Suprapubic skin (tissue), 4 donors: ENCODE measurements around the gene LIMA1. TPM values are rescaled to one million over a fixed set of nuclear protein-coding genes. Genes with fewer than 3 reads are reported as not detected.
A peak's percentile ranks its signal among the peaks of the same experiment; 100 is the strongest.

Experiments
- DNase-seq, 2 donors: peaks; one replicate each; pipeline ENCODE4 v3.0.0-alpha.2; 2019; ENCODE audit warnings: low spot score in 2 of 2
- H3K27ac ChIP-seq: fragments of 200-600 bp; sonication (generic); one replicate; pipeline ENCODE4 v1.5.1; 2019
- H3K27me3 ChIP-seq: fragments of 200-600 bp; sonication (generic); one replicate; pipeline ENCODE4 v1.5.1; 2019
- H3K36me3 ChIP-seq: fragments of 200-600 bp; sonication (generic); one replicate; pipeline ENCODE4 v1.5.1; 2019
- H3K4me1 ChIP-seq: fragments of 200-600 bp; sonication (generic); one replicate; pipeline ENCODE4 v1.5.1; 2019
- H3K4me3 ChIP-seq: fragments of 200-600 bp; sonication (generic); one replicate; pipeline ENCODE4 v1.5.1; 2019; ENCODE audit warnings: mild to moderate bottlenecking
- H3K9me3 ChIP-seq: fragments of 200-600 bp; sonication (generic); one replicate; pipeline ENCODE4 v1.5.1; 2019
- CTCF ChIP-seq, 2 donors: fragments of 200-600 bp in 1 of 2; fragments of 450-650 bp in 1 of 2; sonication (generic) in 1 of 2; IDR thresholded peaks; one replicate each; pipeline ENCODE4 v1.5.1; 2016 to 2019; ENCODE audit warnings: antibody characterized with exemption in 2 of 2, mild to moderate bottlenecking in 1 of 2, moderate library complexity in 1 of 2
- EP300 ChIP-seq: sonication (generic); formaldehyde crosslinking; IDR thresholded peaks from one replicate; pipeline ENCODE4 v1.6.1; 2017; ENCODE audit warnings: antibody characterized with exemption
- POLR2A ChIP-seq, 2 donors: fragments of 450-650 bp; IDR thresholded peaks; one replicate each; pipeline ENCODE4 v1.6.1; 2017; ENCODE audit warnings: antibody characterized with exemption in 2 of 2, mild to moderate bottlenecking in 2 of 2, moderate library complexity in 2 of 2
- POLR2AphosphoS5 ChIP-seq, 3 donors: sonication (generic); formaldehyde crosslinking; IDR thresholded peaks; one replicate each; pipeline ENCODE4 v1.6.1; 2017; ENCODE audit warnings: antibody characterized with exemption in 3 of 3
- WGBS: methylation state at CpG from one replicate; pipeline ENCODE4 v1.1.5; 2018; 5-methylcytosine and 5-hydroxymethylcytosine counted together
- total RNA-seq, 4 donors: library from RNA; depleted of rRNA; stranded (reverse); fragments of >200 nt; gene quantifications; one replicate each; pipeline ENCODE4 v1.1.0, GENCODE V29; 2016

Gene LIMA1
- total RNA-seq, 4 donors from 2014 or later = 66.6 to 105 (median 89.6) TPM

GRCh38 chr12:50217202-50217601 is 66.1 kb downstream of the LIMA1 start:
- H3K4me1 ChIP-seq = peaks cover 60% of the 10 kb centered on the region
- WGBS = 79% methylated on average over 1 of the region's 1 CpG
- no peaks in the 10 kb centered on the region for H3K36me3 ChIP-seq
- TF ChIP-seq POLR2AphosphoS5 (IDR thresholded peaks at IDR 0.05) = no peak
- H3K27ac ChIP-seq = no peak overlapping the region
- H3K27me3 ChIP-seq = no peaks in the 10 kb centered on the region
- H3K4me3 ChIP-seq = no peak overlapping the region
- no peaks in the 10 kb centered on the region for H3K9me3 ChIP-seq
- no peak for DNase-seq

DNA sequence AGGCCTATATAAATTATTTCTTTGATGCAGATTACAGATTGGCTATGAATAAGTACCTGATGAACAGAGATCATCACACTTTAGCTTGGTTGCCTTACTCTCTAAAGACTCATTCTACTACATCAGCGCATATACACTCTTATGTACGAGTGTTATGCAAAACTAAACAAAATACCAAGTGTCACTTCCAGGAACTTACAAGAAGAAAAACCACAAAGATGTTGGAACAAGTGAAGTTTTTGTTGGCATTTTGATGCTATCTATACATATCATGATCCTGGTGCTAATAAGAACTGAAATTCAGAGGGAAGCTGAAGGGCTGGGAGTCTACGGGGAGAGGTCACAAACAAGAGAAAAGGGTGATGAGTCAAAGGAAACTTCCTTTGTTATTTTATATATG is 68.3 kb downstream of the LIMA1 start:
- H3K4me1 ChIP-seq = peaks cover 60% of the 10 kb centered on the region
- TF ChIP-seq EP300 (no peak), POLR2A (IDR thresholded peaks at IDR 0.05) (no peak), POLR2AphosphoS5 (IDR thresholded peaks at IDR 0.05) (no peak), CTCF (IDR thresholded peaks at IDR 0.05) (no peak)
- WGBS = 68% methylated on average over 3 of the region's 3 CpGs

DNA sequence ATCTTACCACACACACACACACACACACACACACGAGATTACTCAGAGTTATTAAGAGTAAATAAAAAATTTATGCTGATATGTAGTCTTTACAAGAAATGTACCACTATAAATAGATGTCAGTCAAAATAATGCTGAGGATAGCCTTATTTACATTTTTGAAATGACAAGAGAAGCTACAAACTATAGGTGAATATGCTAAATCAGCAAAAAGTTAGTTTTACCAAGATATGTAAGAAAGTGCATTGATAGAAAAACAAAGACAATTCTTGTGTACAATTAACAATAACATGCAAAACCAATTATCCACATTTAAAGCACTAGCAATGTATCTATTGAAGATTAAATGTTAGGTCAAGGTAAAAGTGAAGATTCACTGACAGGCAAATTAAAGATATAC is 69.3 kb downstream of the LIMA1 start:
- no peaks in the 10 kb centered on the region for H3K27me3 ChIP-seq
- peaks cover 51% of the 10 kb centered on the region for H3K4me1 ChIP-seq
- no peak for DNase-seq
- no peak overlapping the region for H3K4me3 ChIP-seq
- H3K36me3 ChIP-seq = no peaks in the 10 kb centered on the region
- TF ChIP-seq CTCF (IDR thresholded peaks at IDR 0.05) = no peak
- no peak for TF ChIP-seq POLR2AphosphoS5 (IDR thresholded peaks at IDR 0.05)
- no peak for TF ChIP-seq EP300
- no peak for TF ChIP-seq POLR2A (IDR thresholded peaks at IDR 0.05)
- H3K9me3 ChIP-seq = no peaks in the 10 kb centered on the region
- 28% methylated on average over 1 of the region's 1 CpG for WGBS
- H3K27ac ChIP-seq = no peak overlapping the region

More for the DNA sequence above, 68.3 kb downstream of the LIMA1 start:
- H3K36me3 ChIP-seq = no peaks in the 10 kb centered on the region
- no peak overlapping the region for H3K4me3 ChIP-seq
- no peaks in the 10 kb centered on the region for H3K27me3 ChIP-seq
- no peak overlapping the region for H3K27ac ChIP-seq
- no peak for DNase-seq
- H3K9me3 ChIP-seq = no peaks in the 10 kb centered on the region

GRCh38 chr12:50213439-50213838 is 69.9 kb downstream of the LIMA1 start:
- Histone ChIP-seq H3K4me3 (no peak overlapping the region), H3K36me3 (no peaks in the 10 kb centered on the region), H3K27ac (no peak overlapping the region), H3K9me3 (no peaks in the 10 kb centered on the region), H3K27me3 (no peaks in the 10 kb centered on the region), H3K4me1 (peaks cover 50% of the 10 kb centered on the region)
- no peak for TF ChIP-seq EP300
- no peak for TF ChIP-seq CTCF (IDR thresholded peaks at IDR 0.05)
- no peak for TF ChIP-seq POLR2A (IDR thresholded peaks at IDR 0.05)
- no peak for TF ChIP-seq POLR2AphosphoS5 (IDR thresholded peaks at IDR 0.05)
- DNase-seq = no peak
- 82% methylated on average over 2 of the region's 2 CpGs for WGBS

DNA sequence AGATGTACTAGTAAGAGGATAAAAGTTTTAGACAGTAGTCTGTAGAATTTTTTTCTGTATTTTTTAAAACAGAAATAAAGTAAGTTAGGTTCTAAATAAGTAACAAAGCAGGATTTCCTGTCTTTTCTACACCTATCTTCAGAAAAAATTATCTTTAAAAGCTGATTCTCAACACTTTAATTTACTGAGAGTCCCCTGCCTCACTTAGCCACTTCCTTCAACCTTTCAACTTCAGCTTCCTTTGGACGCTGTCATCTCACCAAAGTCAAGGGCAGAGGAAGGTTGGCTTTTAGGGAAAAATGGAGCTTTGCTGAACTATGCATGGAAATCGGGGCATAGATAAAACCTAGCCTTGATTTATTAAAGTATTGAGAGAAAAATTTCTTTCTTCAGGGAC is 71.3 kb downstream of the LIMA1 start:
- H3K4me3 ChIP-seq = no peak overlapping the region
- TF ChIP-seq CTCF (IDR thresholded peaks at IDR 0.05) = no peak
- TF ChIP-seq POLR2A (IDR thresholded peaks at IDR 0.05) = no peak
- no peak for TF ChIP-seq EP300
- no peak for TF ChIP-seq POLR2AphosphoS5 (IDR thresholded peaks at IDR 0.05)
- peak overlapping the region; percentile 69 for H3K27ac ChIP-seq
- H3K36me3 ChIP-seq = no peaks in the 10 kb centered on the region
- no peaks in the 10 kb centered on the region for H3K27me3 ChIP-seq
- peaks cover 41% of the 10 kb centered on the region for H3K4me1 ChIP-seq
- no peak for DNase-seq
- WGBS = 66% methylated on average over 2 of the region's 2 CpGs
- no peaks in the 10 kb centered on the region for H3K9me3 ChIP-seq

DNA sequence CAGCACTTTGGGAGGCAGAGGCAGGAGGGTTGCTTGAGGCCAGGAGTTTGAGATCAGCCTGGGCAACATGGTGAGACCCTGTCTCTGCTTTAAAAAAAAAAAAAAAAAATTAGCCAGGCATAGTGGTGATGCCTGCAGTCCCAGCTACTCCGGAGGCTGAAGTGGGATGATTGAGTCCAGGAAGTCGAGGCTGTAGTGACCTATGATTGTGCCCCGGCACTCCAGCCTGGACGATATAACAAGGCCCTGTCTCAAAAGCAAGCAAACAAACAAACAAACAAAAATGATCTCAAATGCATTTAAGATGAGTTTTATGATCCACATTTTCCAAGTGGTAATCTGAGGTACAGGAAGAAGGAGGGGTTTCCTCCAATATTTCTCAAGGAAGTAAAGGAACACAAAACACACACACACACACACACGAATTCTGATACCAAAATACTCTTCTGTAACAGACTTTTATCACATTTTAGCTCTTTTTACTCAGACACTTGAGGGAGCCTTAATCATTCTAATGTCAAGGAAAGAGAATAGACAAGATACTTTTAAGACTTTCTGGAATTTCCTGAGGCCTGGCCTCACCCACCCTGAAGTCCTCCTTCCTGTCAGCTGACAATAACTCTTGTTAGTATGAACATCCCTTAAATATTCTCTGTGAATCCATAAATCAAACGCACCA is 71.8 kb downstream of the LIMA1 start:
- 49% methylated on average over 6 of the region's 6 CpGs for WGBS
- no peak for DNase-seq
- Histone ChIP-seq H3K9me3 (no peaks in the 10 kb centered on the region), H3K4me1 (peaks cover 43% of the 10 kb centered on the region), H3K27ac (peak overlapping the region; percentile 69), H3K36me3 (no peaks in the 10 kb centered on the region), H3K4me3 (no peak overlapping the region), H3K27me3 (no peaks in the 10 kb centered on the region)
- TF ChIP-seq CTCF (IDR thresholded peaks at IDR 0.05) (no peak), EP300 (no peak), POLR2A (IDR thresholded peaks at IDR 0.05) (no peak), POLR2AphosphoS5 (IDR thresholded peaks at IDR 0.05) (no peak)
